HepG2 (cell line): Measurements from ENCODE around the gene COQ5.

Experiments
- CEBPB ChIP-seq: IDR thresholded peaks from 2 replicates; pipeline ENCODE4 v1.6.1; 2011; ENCODE audit warnings: low read depth, low read length, improper control_type of control experiment, borderline replicate concordance
- CTCF ChIP-seq: sonication (generic); formaldehyde crosslinking; IDR thresholded peaks from 2 replicates; pipeline ENCODE4 v1.5.0; 2020; ENCODE audit warnings: mild to moderate bottlenecking, missing genetic modification reagents, moderate library complexity
- ELK4 ChIP-seq: sonication (generic); formaldehyde crosslinking; IDR thresholded peaks from 2 replicates; pipeline ENCODE4 v1.9.0; 2021; ENCODE audit warnings: missing genetic modification reagents, borderline replicate concordance
- EZH2 ChIP-seq: conservative IDR thresholded peaks from 2 replicates; pipeline ENCODE4 v1.6.1; 2012; ENCODE audit warnings: mild to moderate bottlenecking, low read depth, low read length, moderate library complexity
- FOXK2 ChIP-seq: fragments of 450-650 bp; IDR thresholded peaks from 2 replicates; pipeline ENCODE4 v1.6.1; 2016
- HHEX ChIP-seq: IDR thresholded peaks from 2 replicates; pipeline ENCODE4 v1.6.1; 2016; ENCODE audit warnings: control low read depth
- KAT2B ChIP-seq: fragments of 150-350 bp; IDR thresholded peaks from 2 replicates; pipeline ENCODE4 v1.6.1; 2014; ENCODE audit warnings: low read depth, low read length, borderline replicate concordance
- PRDM10 ChIP-seq: sonication (generic); formaldehyde crosslinking; IDR thresholded peaks from 2 replicates; pipeline ENCODE4 v1.4.0; 2020; ENCODE audit warnings: low read depth, missing genetic modification reagents
- SMARCE1 ChIP-seq: fragments of 450-650 bp; IDR thresholded peaks from 2 replicates; pipeline ENCODE4 v1.6.1; 2017; ENCODE audit warnings: borderline replicate concordance
- ZFP91 ChIP-seq: sonication (generic); formaldehyde crosslinking; IDR thresholded peaks from 2 replicates; pipeline ENCODE4 v1.9.0; 2022; ENCODE audit warnings: missing genetic modification reagents, mild to moderate bottlenecking, borderline replicate concordance
- ZMAT5 ChIP-seq: sonication (generic); formaldehyde crosslinking; IDR thresholded peaks from 2 replicates; pipeline ENCODE4 v1.5.0; 2020; ENCODE audit warnings: mild to moderate bottlenecking, low read depth, missing genetic modification reagents, borderline replicate concordance
- ZNF124 ChIP-seq: sonication (generic); formaldehyde crosslinking; IDR thresholded peaks from 2 replicates; pipeline ENCODE4 v1.4.0; 2020; ENCODE audit warnings: missing genetic modification reagents

- TF ChIP-seq ZNF124, result no peak
- TF ChIP-seq ZMAT5 (CRISPR knock-in tag), result no peak
- TF ChIP-seq CTCF, result no peak
- no peak for TF ChIP-seq SMARCE1
- no peak for TF ChIP-seq ELK4
- TF ChIP-seq ZFP91 (CRISPR knock-in tag), result no peak
- no peak for TF ChIP-seq HHEX
- no peak for TF ChIP-seq FOXK2
- TF ChIP-seq EZH2, result no peak
- TF ChIP-seq PRDM10 (CRISPR knock-in tag), result no peak
- no peak for TF ChIP-seq CEBPB
- TF ChIP-seq KAT2B, result no peak
Measured at GRCh38 chr12:120479458-120479857, 49.5 kb downstream of the COQ5 start.
